ENCODE data around the gene FAM167B. TPM values are rescaled to one million over a fixed set of nuclear protein-coding genes. Genes with fewer than 3 reads are reported as not detected.

FAM167B gene
- total RNA-seq (2022) (0.34 TPM in 1 of 2 replicates, not detected in the other), Bru-seq, nascent RNA (percentile 19 among the genes with signal in this experiment), BruChase-seq, experiment 1, labeled RNA remaining after a 6-hour chase (percentile 42 among the genes with signal in this experiment), BruChase-seq, experiment 2, labeled RNA remaining after a 2-hour chase (percentile 32 among the genes with signal in this experiment)
- long read RNA-seq = 0 reads

GRCh38 chr1:32246888-32247273 lies at the start of gene FAM167B:
Gene FAM167B, plus strand, starts transcription at chr1:32247222. Its CDS starts 200 bp downstream, at chr1:32247422.
- Mint-ChIP-seq H3K27ac (ENCODE audit: low read depth, unreplicated experiment) (no peak within 1 kb of the TSS), H3K9me3 (ENCODE audit: unreplicated experiment) (no peaks in the 10 kb centered on the region), H3K36me3 (ENCODE audit: insufficient read depth, unreplicated experiment) (no peaks in the 10 kb centered on the region), H3K4me3 (ENCODE audit: unreplicated experiment) (no peak within 1 kb of the TSS), H3K4me1 (ENCODE audit: insufficient read depth, unreplicated experiment) (peaks cover 7% of the 10 kb centered on the region), H3K27me3 (ENCODE audit: insufficient read depth, unreplicated experiment) (no peaks in the 10 kb centered on the region)
- ChIA-PET CTCF (interaction anchor here (0.7 to 2.1 kb wide), 2 partner anchors 31 to 77 kb away, joined by 3 to 9 read pairs; no protein-coding TSS in a partner anchor), POLR2A (no interaction called here)
- DNase-seq (ENCODE audit: unreplicated experiment) = peak; percentile 45
- no peak for TF ChIP-seq CTCF (IDR thresholded peaks at IDR 0.05; ENCODE audit: unreplicated experiment)
- intact Hi-C loops (cut with micrococcal nuclease) = no loop called here
- BruUV-seq (replicated peaks) = no TSS peak

- Mint-ChIP-seq H3K27ac (ENCODE audit: low read depth, unreplicated experiment) (no peak overlapping the region), H3K4me3 (ENCODE audit: unreplicated experiment) (no peak overlapping the region), H3K27me3 (ENCODE audit: insufficient read depth, unreplicated experiment) (no peaks in the 10 kb centered on the region), H3K4me1 (ENCODE audit: insufficient read depth, unreplicated experiment) (peaks cover 12% of the 10 kb centered on the region), H3K36me3 (ENCODE audit: insufficient read depth, unreplicated experiment) (peaks cover 48% of the 10 kb centered on the region), H3K9me3 (ENCODE audit: unreplicated experiment) (no peaks in the 10 kb centered on the region)
- no peak for TF ChIP-seq CTCF (IDR thresholded peaks at IDR 0.05; ENCODE audit: unreplicated experiment)
- POLR2A ChIA-PET = interaction anchor here (0.6 to 2.9 kb wide), 6 partner anchors 8 to 368 kb away, joined by 3 to 13 read pairs (median 6); partner anchors contain the start of genes IQCC, KPNA6 and TXLNA
- CTCF ChIA-PET = interaction anchor here (0.6 to 3.3 kb wide), 3 partner anchors 8 to 56 kb away, joined by 3 to 11 read pairs (median 3); no protein-coding TSS in a partner anchor
- BruUV-seq (replicated peaks) = no TSS peak
- no peak for DNase-seq (ENCODE audit: unreplicated experiment)
- intact Hi-C loops (cut with micrococcal nuclease) = no loop called here
Measured at GRCh38 chr1:32197837-32198236, 49.2 kb upstream of the FAM167B start.

GRCh38 chr1:32198237-32199042 lies 48.6 kb upstream of the FAM167B start:
- Mint-ChIP-seq H3K36me3 (ENCODE audit: insufficient read depth, unreplicated experiment) (peaks cover 42% of the 10 kb centered on the region), H3K27me3 (ENCODE audit: insufficient read depth, unreplicated experiment) (no peaks in the 10 kb centered on the region), H3K9me3 (ENCODE audit: unreplicated experiment) (no peaks in the 10 kb centered on the region), H3K4me3 (ENCODE audit: unreplicated experiment) (no peak overlapping the region), H3K27ac (ENCODE audit: low read depth, unreplicated experiment) (no peak overlapping the region), H3K4me1 (ENCODE audit: insufficient read depth, unreplicated experiment) (peaks cover 12% of the 10 kb centered on the region)
- intact Hi-C loops (cut with micrococcal nuclease) = no loop called here
- no peak for TF ChIP-seq CTCF (IDR thresholded peaks at IDR 0.05; ENCODE audit: unreplicated experiment)
- POLR2A ChIA-PET = interaction anchor here (0.6 to 2.9 kb wide), 5 partner anchors 8 to 91 kb away, joined by 3 to 13 read pairs (median 9); partner anchors contain the start of genes IQCC, KPNA6 and TXLNA
- CTCF ChIA-PET = interaction anchor here (0.6 to 3.3 kb wide), 3 partner anchors 8 to 56 kb away, joined by 3 to 11 read pairs (median 3); no protein-coding TSS in a partner anchor
- BruUV-seq (replicated peaks) = no TSS peak
- DNase-seq (ENCODE audit: unreplicated experiment) = no peak

Measured in MCF 10A (cell line).